CD4-positive, alpha-beta T cell treated with Interleukin-15 for 4 hours (primary cell): ENCODE results near the gene IER3.
"Not testable (repeated sequence)": the region's sequence is repeated elsewhere in the genome, so short reads cannot be mapped to it uniquely, and the experiment has no call there.

ENCODE experiments used
- DNase-seq: peaks from one replicate; pipeline ENCODE4 v3.0.0-alpha.2; 2020; ENCODE audit warnings: low spot score

IER3 gene

DNA sequence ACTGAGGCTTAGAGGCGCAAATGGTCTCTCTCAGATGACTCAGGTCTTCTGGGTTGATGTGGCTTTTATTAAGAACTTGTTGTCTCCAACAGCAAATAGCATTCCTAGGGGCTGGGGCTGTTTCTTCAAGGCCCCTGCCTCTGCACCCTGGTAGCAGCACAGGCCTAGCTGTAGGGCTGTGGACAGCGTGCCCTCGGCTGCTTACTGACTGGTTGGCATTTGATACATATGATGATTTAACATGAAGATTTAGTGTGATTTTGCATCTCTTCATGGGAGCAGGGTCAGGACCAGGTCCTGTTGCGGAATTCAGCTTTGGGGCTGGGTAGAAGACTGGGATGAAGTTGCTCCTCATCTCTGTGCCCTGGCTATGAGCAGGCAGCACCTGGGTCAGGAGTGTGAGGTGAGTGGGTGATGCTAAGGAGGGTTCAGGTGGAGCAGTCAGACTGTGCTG is 24.3 kb upstream of the IER3 start:
- DNase-seq = no peak

DNA sequence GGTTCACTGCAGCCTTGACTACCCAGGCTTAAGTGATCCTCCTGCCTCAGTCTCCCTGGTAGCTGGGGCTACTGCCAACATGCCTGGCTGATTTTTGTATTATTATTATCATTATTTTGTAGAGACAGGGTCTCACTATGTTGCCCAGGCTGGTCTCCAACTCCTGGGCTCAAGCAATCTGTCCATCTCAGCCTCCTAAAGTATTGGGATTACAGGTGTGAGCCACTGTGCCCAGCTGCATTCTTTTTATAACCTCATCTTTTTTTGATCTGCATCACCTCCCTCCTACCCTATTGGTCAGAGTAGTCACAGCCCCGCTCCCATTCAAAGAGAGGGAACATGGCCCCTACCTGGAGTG is 23.6 kb upstream of the IER3 start:
- DNase-seq = no peak

DNA sequence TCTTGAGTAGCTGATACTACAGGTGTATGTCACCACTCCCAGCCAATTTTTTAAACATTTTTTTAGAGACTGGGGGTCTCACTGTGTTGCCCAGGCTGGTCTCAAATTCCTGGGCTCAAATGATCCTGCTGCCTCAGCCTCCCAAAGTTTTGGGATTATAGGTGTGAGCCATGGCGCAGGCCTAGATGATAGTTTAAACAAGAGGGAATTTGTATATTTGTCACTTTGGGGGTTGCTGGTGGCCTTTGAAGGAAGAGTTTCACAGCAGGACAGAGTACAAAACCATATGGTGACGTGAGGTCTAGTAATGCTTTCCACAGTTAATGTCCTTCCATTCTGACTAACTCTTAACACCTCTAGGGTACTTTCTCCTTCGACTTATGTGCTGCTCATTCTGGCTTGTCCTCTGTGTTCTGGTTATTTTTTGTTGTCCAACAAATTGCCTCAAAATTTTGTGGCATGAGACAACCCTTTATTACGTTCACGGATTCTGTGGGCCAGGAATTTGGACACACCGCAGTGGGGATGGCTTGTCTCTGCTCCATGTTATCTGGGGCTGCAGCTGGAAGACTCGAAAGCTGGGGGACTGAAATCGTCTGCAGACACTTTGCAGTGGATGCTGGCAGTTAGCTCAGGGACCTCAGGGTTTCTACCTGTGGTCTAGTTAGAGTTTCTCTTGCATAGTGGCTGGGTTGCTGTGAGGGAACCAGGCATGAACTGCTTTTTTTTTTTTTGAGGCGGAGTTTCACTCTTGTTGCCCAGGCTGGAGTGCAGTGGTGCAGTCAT is 23.0 kb upstream of the IER3 start:
- DNase-seq = no peak

DNA sequence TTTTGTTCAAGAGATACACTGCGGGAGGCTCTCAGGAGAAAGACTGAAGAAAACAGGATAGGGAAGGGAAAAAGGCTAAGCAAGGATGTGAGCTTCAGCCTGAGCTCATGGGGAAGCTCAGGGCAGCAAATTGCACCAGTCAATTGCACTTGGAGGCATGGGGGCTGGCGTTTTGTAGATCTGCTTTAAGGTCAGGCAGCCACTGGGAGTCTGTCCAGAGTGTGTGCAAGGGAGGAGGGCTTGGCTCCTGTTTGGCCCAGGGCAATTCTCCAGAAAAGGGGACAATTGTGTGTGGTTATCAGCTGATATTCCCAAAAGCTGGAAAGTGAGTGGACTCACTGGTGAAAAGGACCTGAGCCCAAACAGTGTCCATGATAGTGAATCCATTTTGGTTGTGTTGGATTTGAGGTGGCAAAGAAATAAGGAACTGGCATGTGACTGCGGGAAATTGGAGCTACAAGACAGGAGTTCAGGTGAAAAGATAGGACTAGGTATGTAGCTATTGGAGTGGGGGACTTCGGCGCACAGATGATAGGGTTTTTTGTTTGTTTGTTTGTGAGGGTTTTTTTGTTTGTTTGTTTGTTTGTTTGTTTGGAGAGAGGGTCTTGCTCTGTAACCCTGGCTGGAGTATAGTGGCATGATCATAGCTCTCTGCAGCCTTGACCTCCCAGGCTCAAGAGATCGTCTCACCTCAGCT is 22.3 kb upstream of the IER3 start:
- no peak for DNase-seq

DNA sequence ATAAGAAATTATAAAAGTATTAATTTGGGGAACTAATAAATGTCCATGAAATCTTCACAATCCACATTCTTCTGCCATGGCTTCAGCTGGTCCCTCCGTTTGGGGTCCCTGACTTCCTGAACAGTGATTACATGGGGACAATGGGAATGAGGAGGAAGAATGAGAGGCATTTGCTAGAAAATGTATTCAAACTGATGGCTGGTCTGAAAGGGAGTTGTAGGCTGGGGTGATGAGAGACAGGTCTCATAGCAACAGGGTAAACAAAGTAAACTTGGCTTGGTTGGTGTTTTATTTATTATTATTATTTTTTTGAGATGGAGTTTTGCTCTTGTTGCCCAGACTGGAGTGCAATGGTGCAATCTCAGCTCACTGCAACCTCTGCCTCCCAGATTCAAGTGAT is 21.1 kb upstream of the IER3 start:
- not testable (repeated sequence) for DNase-seq

DNA sequence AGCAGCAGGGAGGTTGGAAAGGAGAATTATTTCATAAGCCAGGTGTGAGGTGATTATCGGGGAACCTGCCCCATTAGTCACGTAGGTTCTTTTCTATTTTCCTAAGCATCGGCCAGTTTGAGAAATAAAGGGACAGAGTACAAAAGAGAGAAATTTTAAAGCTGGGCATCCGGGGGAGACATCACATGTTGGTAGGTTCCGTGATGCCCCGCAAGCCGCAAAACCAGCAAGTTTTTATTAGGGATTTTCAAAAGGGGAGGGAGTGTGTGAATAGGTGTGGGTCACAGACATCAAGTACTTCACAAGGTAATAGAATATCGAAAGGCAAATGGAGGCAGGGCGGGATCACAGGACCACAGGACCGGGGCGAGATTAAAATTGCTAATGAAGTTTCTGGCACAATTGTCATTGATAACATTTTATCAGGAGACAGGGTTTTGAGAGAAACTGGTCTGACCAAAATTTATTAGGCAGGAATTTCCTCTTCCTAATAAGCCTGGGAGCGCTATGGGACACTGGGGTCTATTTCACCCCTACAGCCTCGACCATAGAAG is 20.2 kb upstream of the IER3 start:
- DNase-seq = not testable (repeated sequence)

DNA sequence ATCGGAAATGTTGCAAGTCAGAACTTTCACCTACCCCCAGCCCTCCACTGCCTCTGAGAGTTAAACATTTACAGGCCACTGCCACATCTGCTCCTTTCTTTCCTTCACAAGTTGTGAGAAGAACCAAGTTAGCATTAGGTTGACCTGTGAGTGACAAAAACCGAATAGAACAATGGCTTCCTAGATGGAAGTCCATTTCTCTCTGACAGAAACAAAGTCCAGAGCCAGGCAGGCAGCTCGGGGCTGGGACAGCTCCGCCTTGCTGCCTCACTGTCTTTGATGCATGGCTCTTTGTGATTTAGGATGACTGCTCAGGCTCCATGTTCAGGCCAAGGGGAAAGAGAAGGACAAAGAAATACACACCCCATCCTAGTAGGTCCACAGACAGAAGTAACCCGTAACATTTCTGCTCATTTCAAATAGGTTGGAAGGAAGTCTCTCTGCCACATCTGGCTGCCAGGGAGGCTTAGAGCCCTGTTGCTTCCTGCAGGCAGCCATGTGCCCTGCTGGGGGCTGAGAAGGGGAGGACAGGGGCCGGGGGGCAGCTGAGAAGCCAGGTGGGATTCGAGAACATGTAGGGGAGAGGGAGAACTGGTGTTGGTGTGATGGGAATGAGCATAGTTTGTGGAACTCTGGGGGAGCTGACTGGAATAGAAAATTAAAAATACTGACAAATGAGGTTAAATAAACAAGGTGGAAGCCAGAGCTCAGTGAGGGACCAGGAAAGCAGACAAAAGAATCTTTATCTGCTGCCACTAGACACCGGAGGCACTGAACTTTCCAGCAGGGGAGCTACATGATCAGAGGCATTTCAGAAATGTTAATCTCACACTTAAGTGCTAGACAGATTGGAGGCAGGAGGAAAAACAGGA is 19.5 kb upstream of the IER3 start:
- DNase-seq = no peak

DNA sequence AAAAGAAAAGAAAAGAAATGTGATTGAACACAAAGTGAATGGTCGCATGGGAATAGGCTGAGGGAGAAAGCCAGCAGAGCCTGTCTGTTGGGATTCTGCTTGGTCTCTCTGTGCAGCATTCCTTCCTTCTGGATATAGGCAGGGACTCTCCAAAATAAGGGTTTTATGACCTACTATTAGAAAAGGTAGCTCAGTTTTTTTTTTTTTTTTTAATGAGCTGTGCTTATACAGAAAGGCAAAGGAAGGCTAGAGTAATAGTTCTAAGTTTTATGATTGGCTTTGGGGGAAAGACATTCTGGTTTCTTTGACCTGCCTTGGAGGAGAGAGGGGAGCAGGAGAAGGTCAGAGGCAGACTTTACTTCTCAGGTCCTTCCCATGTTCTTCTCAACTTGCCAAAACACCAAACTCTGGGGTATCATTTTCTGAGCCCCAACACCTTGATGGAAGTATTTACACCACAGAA is 18.8 kb upstream of the IER3 start:
- DNase-seq = no peak

DNA sequence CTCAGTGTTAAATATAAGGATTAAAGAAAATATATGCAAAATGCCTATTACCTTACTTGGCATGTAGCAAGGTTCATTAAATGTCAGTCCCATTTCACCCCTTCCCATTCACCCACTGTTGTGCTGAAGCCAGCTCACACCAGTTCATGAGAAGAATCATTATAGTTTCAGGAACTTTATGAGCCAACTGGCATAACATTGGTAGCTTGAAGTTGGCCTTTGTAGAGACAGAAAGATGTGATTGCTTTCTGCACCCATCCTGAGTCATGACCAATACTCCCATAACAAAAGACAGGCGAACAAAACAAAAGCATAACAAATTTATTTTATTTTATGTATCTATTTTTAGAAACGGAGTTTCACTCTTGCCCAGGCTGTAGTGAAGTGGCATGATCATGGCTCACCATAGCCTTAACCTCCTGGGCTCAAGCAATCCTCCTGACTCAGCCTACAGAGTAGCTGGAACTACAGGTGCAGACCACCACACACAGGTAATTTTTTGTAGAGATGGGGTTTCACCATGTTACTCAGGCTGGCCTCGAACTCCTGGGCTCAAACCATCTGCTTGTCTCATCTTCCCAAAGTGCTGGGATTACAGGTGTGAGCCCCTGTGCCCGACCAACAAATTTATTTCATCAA is 17.6 kb upstream of the IER3 start:
- DNase-seq = no peak

DNA sequence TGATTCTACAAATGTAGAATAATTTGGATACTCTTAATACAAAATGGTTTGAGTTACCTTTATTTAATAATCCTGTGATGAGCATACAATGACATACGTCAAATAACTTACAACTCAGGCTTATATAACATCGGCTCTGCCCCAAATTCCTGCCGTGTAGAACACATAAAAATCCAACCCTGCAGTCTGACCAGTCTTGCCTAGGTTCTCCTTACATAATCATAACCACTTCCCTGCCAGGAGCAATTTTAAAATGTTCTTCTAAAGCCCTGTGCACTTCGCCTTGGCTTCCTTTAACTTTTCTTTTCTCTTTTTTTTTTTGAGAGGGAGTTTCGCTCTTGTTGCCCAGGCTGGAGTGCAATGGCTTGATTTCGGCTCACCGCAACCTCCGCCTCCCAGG is 16.2 kb upstream of the IER3 start:
- no peak for DNase-seq

DNA sequence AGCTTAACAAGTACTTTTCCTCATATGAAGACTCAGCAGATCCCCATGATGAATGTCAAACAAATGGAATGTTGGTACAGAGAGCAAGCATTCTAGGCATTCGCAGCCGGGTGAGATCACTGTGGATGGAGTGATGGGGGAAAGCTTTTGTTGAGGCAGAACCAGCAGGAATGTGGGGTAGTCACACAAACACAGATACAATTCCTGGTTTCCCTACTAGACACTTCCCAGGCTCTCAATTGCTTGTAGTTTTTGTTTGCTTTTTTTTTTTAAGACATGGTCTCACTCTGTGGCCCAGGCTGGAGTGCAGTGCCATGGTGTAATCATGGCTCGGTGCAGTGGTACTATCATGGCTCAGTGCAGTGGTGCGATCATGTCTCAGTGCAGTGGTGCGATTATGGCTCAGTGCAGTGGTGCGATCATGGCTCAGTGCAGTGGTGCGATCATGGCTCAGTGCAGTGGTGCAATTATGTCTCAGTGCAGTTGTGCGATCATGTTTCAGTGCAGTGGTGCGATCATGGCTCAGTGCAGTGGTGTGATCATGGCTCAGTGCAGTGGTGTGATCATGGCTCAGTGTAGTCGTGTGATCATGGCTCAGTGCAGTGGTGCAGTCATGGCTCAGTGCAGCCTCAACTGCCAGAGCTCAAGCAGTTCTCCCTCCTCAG is 15.4 kb upstream of the IER3 start:
- no peak for DNase-seq

DNA sequence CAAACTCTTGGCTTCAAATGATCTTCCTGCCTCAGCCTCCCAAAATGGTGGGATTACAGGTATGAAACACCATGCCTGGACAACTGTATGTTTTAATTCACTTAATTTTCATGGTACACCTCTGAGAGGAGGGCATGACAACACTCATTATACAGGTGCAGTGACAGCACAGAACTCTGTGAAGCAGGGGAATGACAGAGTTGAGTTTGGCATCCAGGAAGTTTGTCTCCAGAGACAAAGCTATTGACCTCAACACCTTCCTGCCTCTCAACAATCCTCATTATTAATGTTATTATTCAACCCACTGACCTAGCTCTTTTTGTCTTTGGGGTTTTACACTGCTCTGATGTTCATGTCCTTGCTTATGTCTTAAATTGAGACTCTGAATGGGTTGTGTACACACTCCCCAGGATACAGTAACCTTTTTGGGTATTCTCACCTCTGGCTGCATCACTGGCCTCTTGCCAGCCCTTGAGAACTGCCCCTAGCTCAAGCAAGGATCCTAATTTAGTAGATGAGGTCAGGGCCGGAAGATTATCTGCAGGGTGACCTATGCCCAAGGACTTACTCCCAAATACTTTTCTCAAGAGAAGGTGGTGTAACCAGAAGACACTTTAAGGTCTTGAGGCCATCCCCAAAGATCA is 13.0 kb upstream of the IER3 start:
- no peak for DNase-seq

DNA sequence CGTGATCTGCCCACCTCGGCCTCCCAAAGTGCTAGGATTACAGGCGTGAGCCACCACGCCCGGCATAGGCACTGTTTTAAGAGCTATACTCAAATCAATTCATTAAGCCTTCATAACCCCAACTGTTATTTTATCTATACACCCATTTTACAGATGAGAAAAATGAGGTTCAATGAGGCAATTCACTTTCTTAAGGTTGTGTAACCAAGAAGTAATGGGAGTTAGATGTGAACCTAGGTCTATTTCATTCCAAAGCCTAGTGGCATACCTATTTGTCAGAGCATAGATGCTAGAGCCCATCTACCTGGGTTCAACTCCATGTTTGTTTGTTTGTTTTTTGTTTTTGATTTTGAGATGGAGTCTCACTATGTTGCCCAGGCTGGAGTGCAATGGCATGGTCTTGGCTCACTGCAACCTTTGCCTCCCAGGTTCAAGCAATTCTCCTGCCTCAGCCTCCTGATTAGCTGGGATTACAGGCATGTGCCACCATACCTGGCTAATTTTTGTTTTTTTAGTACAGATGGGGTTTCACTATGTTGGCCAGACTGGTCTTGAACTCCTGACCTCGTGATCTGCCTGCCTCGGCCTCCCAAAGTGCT is 12.2 kb upstream of the IER3 start:
- not testable (repeated sequence) for DNase-seq

DNA sequence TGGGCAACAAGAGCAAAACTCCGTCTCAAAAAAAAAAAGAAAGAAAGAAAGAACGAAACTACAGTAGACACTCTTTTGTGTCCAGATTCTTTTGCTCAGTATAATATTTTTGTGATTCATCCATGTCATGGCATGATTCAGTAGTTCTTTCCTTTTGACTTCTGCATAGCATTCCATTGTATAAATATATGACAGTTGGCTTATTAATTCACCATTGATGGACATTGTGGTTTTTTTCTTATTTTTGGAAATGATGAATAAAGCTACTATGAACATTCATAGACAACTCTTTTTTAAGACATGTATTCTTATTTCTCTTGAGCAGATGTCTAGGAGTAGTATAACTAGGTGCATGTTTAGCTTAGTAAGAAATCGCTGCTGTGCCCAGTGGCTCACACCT is 10.3 kb upstream of the IER3 start:
- no peak for DNase-seq

DNA sequence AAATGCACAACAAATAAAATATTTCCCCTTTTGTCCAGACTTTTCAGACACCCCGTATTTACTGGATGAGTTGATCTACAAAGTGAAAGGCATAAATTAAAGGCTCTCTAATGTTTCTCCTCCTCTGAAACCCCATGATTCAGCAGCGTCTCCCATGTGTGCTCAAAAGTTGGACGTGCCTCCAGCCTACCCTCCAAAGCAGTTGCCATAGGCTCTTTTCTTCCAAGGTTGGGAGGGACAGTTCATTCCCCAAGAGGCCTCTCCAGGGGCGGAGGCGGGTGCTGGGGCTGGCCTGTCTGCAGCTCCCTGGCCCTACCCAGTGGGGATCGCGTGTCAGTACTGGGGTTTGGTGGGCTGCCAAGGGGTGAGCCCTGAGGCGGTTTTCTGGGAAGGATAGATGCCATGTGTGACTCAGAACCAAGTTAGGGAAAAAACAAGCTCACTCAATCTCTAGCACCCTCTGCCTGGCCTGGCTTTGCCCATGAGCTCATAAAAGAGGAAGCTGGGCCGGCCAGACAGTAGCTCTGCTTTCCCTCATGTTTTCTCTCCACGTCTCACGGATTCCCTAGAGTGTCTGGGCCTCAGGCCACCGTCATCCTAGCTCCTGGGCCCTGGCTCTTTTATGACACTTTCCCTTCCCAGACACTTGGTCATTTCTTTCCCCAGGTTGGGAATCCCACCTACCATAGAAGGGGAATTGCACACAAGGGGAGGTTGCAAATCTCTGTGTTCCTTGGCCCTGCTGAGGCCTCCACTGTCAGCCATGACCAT is 8.0 kb upstream of the IER3 start:
- no peak for DNase-seq

DNA sequence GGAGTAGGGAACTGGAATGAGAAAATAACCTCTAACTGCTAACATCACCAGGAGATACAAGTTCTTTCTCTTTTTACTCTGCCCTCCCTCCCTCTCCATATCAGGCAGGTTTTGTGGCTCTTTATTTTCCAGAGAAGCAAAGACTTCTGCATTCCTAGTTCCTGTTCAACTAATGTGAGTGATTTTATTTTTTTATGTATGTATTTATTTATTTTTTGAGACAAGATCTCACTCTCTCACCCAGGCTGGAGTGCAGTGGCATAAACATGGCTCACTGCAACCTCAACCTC is 6.0 kb upstream of the IER3 start:
- no peak for DNase-seq

DNA sequence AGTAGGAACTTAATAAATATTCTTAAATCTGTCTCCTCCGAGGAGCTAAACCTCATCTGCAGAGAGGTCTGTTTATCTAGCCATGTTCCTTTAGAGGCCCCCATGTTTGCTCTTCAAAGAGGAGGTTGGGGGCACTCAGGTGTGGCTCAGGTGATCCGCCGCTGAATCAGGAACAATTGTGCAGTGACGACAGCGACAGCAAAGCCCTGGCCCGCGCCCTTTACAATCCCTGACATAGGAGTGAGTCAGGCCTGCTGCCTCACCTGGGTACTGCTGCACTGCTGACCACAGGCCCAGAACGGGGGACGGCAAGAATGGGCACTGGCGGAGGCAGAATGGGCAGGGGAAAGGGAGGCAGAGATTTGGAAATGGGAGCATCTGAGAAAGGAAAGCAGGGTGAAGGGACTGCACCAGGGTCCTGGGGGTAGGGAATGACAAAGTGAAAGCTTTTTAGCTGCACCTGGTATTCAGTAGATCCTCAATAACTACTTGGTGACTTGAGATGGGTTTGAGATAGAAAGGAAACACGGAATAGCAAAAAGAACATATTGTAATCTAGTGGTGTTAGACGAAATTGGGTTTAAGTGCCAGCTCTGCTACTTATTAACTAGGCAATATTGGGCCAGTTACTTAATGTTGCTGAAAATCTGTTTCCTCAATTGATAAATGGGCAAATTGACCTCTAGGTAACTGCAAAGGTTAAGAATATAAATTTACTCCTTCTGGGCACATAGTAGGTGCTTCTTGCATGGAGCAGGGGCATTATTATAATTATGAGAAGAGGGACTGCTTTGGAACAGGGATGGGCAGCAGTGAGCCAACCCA is 5.4 kb upstream of the IER3 start:
- DNase-seq = no peak

DNA sequence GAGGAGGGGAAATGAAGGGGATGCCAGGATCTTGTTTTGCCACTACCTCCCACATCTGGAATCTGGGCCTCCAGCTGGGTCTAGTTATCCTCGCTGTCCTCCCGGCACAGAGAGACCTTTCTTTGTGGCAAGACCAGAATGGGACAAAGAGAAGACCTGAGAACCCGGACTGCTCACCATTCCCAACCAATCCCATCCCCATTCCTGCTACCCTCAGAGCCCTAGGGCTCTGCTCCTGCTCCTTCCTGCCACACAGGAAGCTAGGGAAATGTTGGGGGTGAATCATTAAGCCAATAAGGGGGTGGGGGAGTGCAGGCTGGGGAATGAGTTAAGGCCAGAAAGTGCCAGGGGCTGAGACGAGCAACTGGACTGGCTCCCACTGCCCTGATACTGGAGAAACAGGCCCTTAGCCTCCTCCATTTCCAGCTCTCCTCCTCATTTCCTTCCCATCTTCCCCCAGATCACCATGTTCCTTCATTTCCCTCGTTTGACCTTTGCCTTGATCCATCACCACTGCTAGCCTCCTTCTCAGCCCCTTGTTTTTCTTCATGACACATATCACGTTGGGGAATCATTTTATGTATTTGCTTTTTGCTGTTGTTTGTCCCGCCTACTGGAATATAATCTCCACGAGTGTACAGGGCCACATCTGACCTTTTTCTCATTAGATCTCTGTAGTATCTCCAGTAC is 4.6 kb upstream of the IER3 start:
- DNase-seq = no peak
